ENCODE measurements around the gene RPL13. TPM values are rescaled to one million over a fixed set of nuclear protein-coding genes. Genes with fewer than 3 reads are reported as not detected.

The RPL13 gene
- total and polyA plus RNA-seq, 2 experiments from 2014 or later: 1,293 to 5,939 TPM

DNA sequence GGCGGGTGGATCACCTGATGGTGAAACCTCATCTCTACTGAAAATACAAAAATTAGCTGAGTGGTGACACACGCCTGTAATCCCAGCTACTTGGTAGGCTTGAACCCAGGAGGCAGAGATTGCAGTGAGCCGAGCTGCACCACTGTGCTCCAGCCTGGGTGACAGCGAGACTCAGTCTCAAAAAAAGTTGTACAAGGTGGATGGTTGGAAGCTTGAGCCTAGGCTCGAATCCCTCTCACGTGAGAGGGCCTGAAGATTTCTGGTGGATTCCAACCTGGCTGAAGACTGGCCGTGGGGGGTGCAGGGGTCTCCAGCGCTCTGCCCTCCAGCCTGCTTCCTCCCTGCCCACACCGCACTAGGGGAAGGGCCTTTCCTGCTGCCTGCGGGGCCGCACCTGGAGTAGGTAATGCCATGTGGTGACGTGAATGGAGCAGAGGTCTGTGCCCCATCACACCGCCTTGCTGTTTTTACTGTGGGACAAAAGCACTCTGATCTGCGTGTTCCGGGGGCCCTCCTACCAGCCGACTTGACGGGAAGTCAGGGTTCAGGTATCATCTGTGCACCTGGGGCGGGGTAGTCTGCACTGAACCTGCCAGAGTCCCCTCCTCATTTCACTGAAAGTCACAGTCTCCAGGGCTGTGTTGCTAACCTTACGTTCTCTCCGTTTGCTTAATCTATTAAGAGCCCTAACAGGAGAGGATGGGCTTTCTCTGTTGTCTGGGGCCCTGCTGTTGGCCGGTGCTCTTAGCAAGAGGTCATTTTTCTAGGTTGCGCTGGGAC lies 4.2 kb downstream of the RPL13 start:
- Histone ChIP-seq H3K27ac (no peak overlapping the region), H3K4me3 (no peak overlapping the region), H3K27me3 (no peaks in the 10 kb centered on the region), H3K4me1 (ENCODE audit: low read depth) (peaks cover 20% of the 10 kb centered on the region), H3K9me3 (ENCODE audit: low read depth) (no peaks in the 10 kb centered on the region), H3K36me3 (peaks cover 32% of the 10 kb centered on the region)
- DNase-seq (ENCODE audit: low read depth in 1 of 2, low spot score in 1 of 2): peak in 1 of 2 donors; percentile 32
- TF ChIP-seq, protein P1, sequence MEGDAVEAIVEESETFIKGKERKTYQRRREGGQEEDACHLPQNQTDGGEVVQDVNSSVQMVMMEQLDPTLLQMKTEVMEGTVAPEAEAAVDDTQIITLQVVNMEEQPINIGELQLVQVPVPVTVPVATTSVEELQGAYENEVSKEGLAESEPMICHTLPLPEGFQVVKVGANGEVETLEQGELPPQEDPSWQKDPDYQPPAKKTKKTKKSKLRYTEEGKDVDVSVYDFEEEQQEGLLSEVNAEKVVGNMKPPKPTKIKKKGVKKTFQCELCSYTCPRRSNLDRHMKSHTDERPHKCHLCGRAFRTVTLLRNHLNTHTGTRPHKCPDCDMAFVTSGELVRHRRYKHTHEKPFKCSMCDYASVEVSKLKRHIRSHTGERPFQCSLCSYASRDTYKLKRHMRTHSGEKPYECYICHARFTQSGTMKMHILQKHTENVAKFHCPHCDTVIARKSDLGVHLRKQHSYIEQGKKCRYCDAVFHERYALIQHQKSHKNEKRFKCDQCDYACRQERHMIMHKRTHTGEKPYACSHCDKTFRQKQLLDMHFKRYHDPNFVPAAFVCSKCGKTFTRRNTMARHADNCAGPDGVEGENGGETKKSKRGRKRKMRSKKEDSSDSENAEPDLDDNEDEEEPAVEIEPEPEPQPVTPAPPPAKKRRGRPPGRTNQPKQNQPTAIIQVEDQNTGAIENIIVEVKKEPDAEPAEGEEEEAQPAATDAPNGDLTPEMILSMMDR (IDR thresholded peaks at IDR 0.05; ENCODE audit: low read depth, low read length): no peak

DNA sequence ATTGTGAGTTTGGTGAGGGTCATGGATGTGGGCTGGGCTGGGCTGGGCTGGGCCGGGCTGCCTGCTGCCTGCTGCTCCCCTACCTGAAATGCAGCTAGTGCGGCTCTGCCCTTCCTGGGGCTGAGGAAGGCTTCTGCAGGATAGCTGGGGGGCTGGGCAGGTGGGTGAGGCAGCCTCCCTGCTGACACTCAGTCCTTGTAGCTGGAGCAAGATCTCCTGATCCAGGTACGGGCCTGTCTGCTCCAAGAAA lies 4.7 kb downstream of the RPL13 start:
- Histone ChIP-seq H3K4me1 (ENCODE audit: low read depth) (peaks cover 20% of the 10 kb centered on the region), H3K27ac (peak overlapping the region; percentile 12), H3K36me3 (peaks cover 32% of the 10 kb centered on the region), H3K4me3 (no peak overlapping the region), H3K27me3 (no peaks in the 10 kb centered on the region), H3K9me3 (ENCODE audit: low read depth) (no peaks in the 10 kb centered on the region)
- TF ChIP-seq, protein P1 (IDR thresholded peaks at IDR 0.05; ENCODE audit: low read depth, low read length): no peak
- no peak for DNase-seq (ENCODE audit: low read depth in 1 of 2, low spot score in 1 of 2)

DNA sequence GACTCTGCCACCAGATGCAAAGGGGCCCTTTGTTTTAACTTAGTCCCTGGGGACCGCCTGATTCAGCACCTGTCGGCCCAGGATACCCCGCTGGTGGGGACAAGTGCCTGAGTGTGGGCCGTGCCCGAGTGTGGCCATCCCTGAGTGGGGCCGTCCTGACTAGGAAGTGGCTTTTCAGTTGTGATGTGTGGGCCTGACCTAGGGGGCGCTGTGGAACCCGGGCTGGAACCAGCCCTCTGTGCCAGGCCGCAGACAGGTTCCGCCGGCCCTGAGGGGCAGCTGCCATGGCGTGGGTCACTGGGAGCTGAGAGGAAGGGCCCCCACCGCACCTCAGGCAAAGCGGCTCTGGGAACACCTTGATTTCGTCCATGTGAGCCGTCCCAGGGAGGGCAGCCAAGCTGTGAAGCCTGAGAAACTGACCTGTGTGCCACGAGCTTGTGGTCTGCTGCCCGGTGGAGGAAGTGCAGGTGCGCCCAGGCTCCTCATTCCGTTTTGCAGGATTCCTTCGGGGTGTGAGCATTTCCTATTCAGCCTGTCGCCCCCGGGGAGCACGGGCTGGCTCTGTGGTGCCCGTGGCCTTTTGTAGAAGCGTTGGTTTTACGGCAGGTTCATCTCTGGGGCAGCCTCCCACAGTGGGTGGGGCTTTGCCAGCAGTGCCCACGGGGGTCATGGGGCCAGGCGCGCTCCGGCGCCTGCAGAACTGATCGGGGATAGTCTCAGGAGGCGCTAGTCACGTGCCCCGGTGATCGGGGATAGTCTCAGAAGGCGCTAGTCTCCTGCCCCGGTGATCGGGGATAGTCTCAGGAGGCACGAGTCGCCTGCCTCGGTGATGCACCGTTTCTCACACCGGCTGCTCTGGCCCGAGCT lies 5.3 kb downstream of the RPL13 start:
- peak; percentile 48 to 53 for DNase-seq (ENCODE audit: low read depth in 1 of 2, low spot score in 1 of 2)
- Histone ChIP-seq H3K27me3 (peaks cover 3% of the 10 kb centered on the region), H3K9me3 (ENCODE audit: low read depth) (no peaks in the 10 kb centered on the region), H3K4me1 (ENCODE audit: low read depth) (peaks cover 20% of the 10 kb centered on the region), H3K27ac (peak overlapping the region; percentile 12), H3K4me3 (no peak overlapping the region), H3K36me3 (peaks cover 32% of the 10 kb centered on the region)
- TF ChIP-seq, protein P1 (IDR thresholded peaks at IDR 0.05; ENCODE audit: low read depth, low read length): peak; percentile 72

DNA sequence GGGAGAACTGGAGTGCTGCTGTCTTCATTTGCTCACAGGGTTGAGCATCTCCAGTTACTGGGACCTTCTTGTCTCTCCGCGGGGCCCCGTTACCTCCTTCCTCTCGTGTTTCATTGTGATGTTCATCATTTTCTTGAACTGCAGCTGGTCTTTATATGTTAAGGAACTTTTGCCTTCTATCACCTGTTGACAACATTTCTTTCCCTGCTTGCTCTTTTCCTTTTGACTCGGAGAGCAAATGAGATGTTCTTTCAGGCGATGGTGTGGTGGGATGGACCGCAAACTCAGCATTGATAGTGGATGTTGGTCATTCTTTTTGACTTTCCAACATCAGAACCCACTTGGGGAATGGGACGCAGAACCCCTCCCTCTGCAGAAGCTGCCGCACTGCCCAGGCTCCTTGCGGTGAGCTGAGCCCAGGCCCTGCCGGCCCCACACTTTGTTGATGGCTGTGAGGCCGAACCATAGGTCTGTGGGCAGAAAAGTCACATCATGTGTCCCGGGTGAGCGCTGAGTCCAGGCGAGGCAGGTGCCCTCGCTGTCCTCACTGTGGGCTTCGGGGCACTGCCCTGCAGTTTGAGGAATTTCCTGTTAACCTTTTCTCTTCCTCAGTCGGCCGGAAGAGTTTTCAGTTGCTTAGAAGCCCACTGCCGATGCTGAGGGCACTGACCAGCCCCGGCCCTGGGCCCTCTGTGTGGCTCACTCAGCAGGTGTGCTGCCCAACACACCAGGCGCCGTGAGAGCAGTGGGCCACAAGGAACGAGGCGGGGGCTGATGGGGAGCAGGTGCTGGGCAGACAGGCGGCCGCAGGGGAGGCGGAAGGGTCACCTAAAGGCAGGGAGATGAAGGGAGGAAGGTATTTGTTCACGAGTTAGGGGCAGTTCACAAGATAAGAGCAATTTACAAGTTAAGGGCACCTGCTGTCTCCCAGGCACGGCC lies 7.4 kb downstream of the RPL13 start:
- TF ChIP-seq, protein P1 (IDR thresholded peaks at IDR 0.05; ENCODE audit: low read depth, low read length): no peak
- DNase-seq (ENCODE audit: low read depth in 1 of 2, low spot score in 1 of 2): no peak
- Histone ChIP-seq H3K27me3 (peaks cover 3% of the 10 kb centered on the region), H3K27ac (no peak overlapping the region), H3K4me1 (ENCODE audit: low read depth) (peaks cover 11% of the 10 kb centered on the region), H3K4me3 (no peak overlapping the region), H3K36me3 (peaks cover 19% of the 10 kb centered on the region), H3K9me3 (ENCODE audit: low read depth) (no peaks in the 10 kb centered on the region)
